B cell (primary cell): Measurements from ENCODE around the gene CD19. TPM values are rescaled to one million over a fixed set of nuclear protein-coding genes. Genes with fewer than 3 reads are reported as not detected.
"Not testable (repeated sequence)": the region's sequence is repeated elsewhere in the genome, so short reads cannot be mapped to it uniquely, and the experiment has no call there.

Source experiments
- ATAC-seq: fragments of 200-7000 bp; cut with Tn5 transposase; one replicate; pipeline ENCODE4 v1.10.0; 2021; ENCODE audit warnings: low read depth, mild to moderate bottlenecking, moderate number of reproducible peaks, moderate library complexity
- CTCF ChIA-PET: fragments of 350-600 bp; sonication (Branson Sonifier 250); formaldehyde crosslinking; loops from one replicate; lab custom pipeline; 2021; ENCODE audit warnings: antibody characterized with exemption, inconsistent platforms; lab: Charles Lee
- POLR2A ChIA-PET: fragments of 350-600 bp; sonication (Branson Sonifier 250); formaldehyde crosslinking; loops from one replicate; lab custom pipeline; 2021; ENCODE audit warnings: antibody characterized with exemption; lab: Charles Lee
- DNase-seq: peaks from one replicate; pipeline ENCODE4 v3.0.0; 2013
- H2AFZ ChIP-seq: 2 replicates; pipeline ENCODE4 v1.6.1; 2012; ENCODE audit warnings: mild to moderate bottlenecking, low read depth, low read length; ENCODE audit not compliant: insufficient read depth, poor library complexity, severe bottlenecking
- H3K27ac ChIP-seq, 2 donors: 1 replicate in 1 of 2; 2 replicates in 1 of 2; pipeline ENCODE4 v1.5.1; 2012 to 2013; ENCODE audit warnings: low read length in 2 of 2, mild to moderate bottlenecking in 2 of 2, moderate library complexity in 1 of 2
- H3K27me3 ChIP-seq, 4 experiments: fragments of 200-600 bp in 1 of 4; sonication (generic) in 1 of 4; replicated peaks in 1 of 4; 1 replicate in 2 of 4; 2 replicates in 2 of 4; pipeline versions ENCODE4 v1.6.1 to v1.7.0; 2013 to 2016; ENCODE audit warnings: low read length in 3 of 4, mild to moderate bottlenecking in 2 of 4, mixed read lengths in 1 of 4, moderate library complexity in 1 of 4; ENCODE audit not compliant: insufficient read depth in 4 of 4, control insufficient read depth in 3 of 4; ENCODE audit errors: control extremely low read depth in 1 of 4
- H3K36me3 ChIP-seq, 2 experiments: replicated peaks in 1 of 2; 1 replicate in 1 of 2; 2 replicates in 1 of 2; pipeline versions ENCODE4 v1.6.1 to v1.7.1; 2013; ENCODE audit warnings: low read length in 1 of 2; ENCODE audit not compliant: insufficient read depth in 2 of 2, control insufficient read depth in 1 of 2; ENCODE audit errors: control extremely low read depth in 1 of 2, extremely low read depth in 1 of 2
- H3K4me1 ChIP-seq, 2 donors: fragments of 200-600 bp in 1 of 2; sonication (generic) in 1 of 2; 1 replicate in 1 of 2; 2 replicates in 1 of 2; pipeline versions ENCODE4 v1.5.1 to v1.6.1; 2013 to 2017; ENCODE audit warnings: low read length in 2 of 2; ENCODE audit not compliant: control insufficient read depth in 2 of 2, insufficient read depth in 2 of 2
- H3K4me2 ChIP-seq: replicated peaks from 2 replicates; pipeline ENCODE3; 2012; ENCODE audit warnings: mild to moderate bottlenecking, low read depth, low read length; ENCODE audit not compliant: poor library complexity, severe bottlenecking
- H3K4me3 ChIP-seq, 5 experiments: fragments of 200-600 bp in 1 of 5; sonication (generic) in 1 of 5; 1 replicate in 3 of 5; 2 replicates in 2 of 5; pipeline versions ENCODE4 v1.5.1 to v1.7.0; 2011 to 2016; ENCODE audit warnings: low read length in 4 of 5, mild to moderate bottlenecking in 4 of 5, low read depth in 2 of 5, control low read depth in 1 of 5, moderate library complexity in 1 of 5; ENCODE audit not compliant: insufficient read depth in 1 of 5; ENCODE audit errors: control extremely low read depth in 1 of 5, extremely low read depth in 1 of 5
- H3K79me2 ChIP-seq: fragments of 200-600 bp; sonication (generic); one replicate; pipeline ENCODE4 v1.6.0; 2016; ENCODE audit warnings: low read length; ENCODE audit not compliant: control insufficient read depth, insufficient read depth
- H3K9ac ChIP-seq: fragments of 200-600 bp; sonication (generic); 2 replicates; pipeline ENCODE4 v1.6.1; 2017; ENCODE audit warnings: mild to moderate bottlenecking, low read length, moderate library complexity
- H3K9me3 ChIP-seq, 3 donors: one replicate each; pipeline versions ENCODE4 v1.6.1 to v1.7.1; 2013; ENCODE audit warnings: low read length in 2 of 3; ENCODE audit not compliant: control insufficient read depth in 2 of 3, insufficient read depth in 1 of 3; ENCODE audit errors: control extremely low read depth in 1 of 3
- H4K20me1 ChIP-seq: 2 replicates; pipeline ENCODE4 v1.6.0; 2012; ENCODE audit warnings: mild to moderate bottlenecking, low read length; ENCODE audit not compliant: insufficient read depth, control insufficient read depth, poor library complexity, severe bottlenecking
- H3K27ac Mint-ChIP-seq: one replicate; pipeline ENCODE4 v1.8.0; 2021; ENCODE audit warnings: mixed read lengths
- H3K27me3 Mint-ChIP-seq: one replicate; pipeline ENCODE4 v1.8.0; 2021; ENCODE audit warnings: mixed read lengths
- H3K4me1 Mint-ChIP-seq: one replicate; pipeline ENCODE4 v1.8.0; 2021; ENCODE audit warnings: mixed read lengths
- H3K4me3 Mint-ChIP-seq: one replicate; pipeline ENCODE4 v1.8.0; 2021; ENCODE audit warnings: mixed read lengths
- H3K9me3 Mint-ChIP-seq: one replicate; pipeline ENCODE4 v1.8.0; 2022; ENCODE audit warnings: mixed read lengths; ENCODE audit not compliant: insufficient read depth
- EZH2 ChIP-seq: IDR thresholded peaks from 2 replicates; pipeline ENCODE4 v1.6.1; 2012; ENCODE audit warnings: borderline replicate concordance, low read depth, mild to moderate bottlenecking, moderate library complexity, low read length; ENCODE audit not compliant: insufficient read depth, poor library complexity, severe bottlenecking
- WGBS: methylation state at CpG from one replicate; pipeline ENCODE4 v1.1.5; 2013; ENCODE audit warnings: missing lambda C conversion rate; ENCODE audit not compliant: insufficient coverage; 5-methylcytosine and 5-hydroxymethylcytosine counted together
- intact Hi-C: fragments of 100-400 bp; cut with micrococcal nuclease; formaldehyde crosslinking; loops from one replicate; pipeline ENCODE4 v1.10.0; 2022
- polyA plus RNA-seq: library from polyadenylated mRNA; depleted of rRNA; stranded (reverse); fragments of >200 nt; gene quantifications from 2 replicates; pipeline ENCODE4 v1.2.3, GENCODE V29; 2012
- total RNA-seq, 2 donors: library from RNA; stranded (reverse); fragments of 120-200 nt in 1 of 2; gene quantifications; 1 replicate in 1 of 2; 2 replicates in 1 of 2; pipeline versions ENCODE4 v1.2.3 to v1.2.4, GENCODE V29; 2013 to 2022
- TF ChIP-seq, protein P1 (sequence below): fragments of 200-600 bp; IDR thresholded peaks from one replicate; pipeline ENCODE4 v1.8.0; 2022; ENCODE audit warnings: antibody characterized with exemption, mild to moderate bottlenecking

The CD19 gene
- total and polyA plus RNA-seq, 2 donors (not counting 1 experiment from before 2014, with no cell fraction given) = 306 to 478 TPM

DNA sequence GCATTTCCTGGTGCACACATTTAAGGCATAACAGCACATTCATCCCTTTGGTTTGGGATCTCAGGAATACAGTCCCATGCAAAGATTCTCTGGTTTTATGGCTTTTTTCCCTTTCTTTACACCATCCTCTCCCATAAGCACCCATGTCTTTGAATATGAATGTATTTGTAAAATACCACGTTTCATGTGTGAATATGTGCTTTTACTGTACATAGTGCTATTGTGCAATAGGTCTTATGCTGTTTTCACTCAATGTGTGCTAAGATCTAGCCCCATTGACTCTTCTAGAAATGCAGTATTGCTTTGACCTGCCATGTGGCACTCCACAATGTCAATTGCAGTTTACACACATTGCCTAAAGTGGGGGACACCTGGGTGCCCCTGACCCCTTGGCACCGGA lies 32.7 kb downstream of the CD19 start:
- CTCF ChIA-PET = no interaction called here
- no peak overlapping the region for H3K4me3 Mint-ChIP-seq
- H3K9ac ChIP-seq = no peak overlapping the region
- H3K27me3 ChIP-seq = no peaks in the 10 kb centered on the region
- H3K36me3 ChIP-seq = peaks cover 5 to 39% of the 10 kb centered on the region in 2 experiments
- H3K79me2 ChIP-seq = peaks cover 2% of the 10 kb centered on the region
- H3K4me3 ChIP-seq = no peak overlapping the region
- ATAC-seq (no peak), DNase-seq (no peak)
- POLR2A ChIA-PET = no interaction called here
- no peak overlapping the region for H3K27ac ChIP-seq
- no peaks in the 10 kb centered on the region for H4K20me1 ChIP-seq
- no peaks in the 10 kb centered on the region for H3K4me1 Mint-ChIP-seq
- no peak overlapping the region for H2AFZ ChIP-seq
- no peak overlapping the region for H3K27ac Mint-ChIP-seq
- WGBS = 100% methylated on average over 1 of the region's 2 CpGs
- H3K4me2 ChIP-seq = no peak overlapping the region
- no peaks in the 10 kb centered on the region for H3K9me3 ChIP-seq
- intact Hi-C loops = no loop called here
- no peaks in the 10 kb centered on the region for H3K9me3 Mint-ChIP-seq
- H3K4me1 ChIP-seq = no peaks in the 10 kb centered on the region
- TF ChIP-seq, protein P1, sequence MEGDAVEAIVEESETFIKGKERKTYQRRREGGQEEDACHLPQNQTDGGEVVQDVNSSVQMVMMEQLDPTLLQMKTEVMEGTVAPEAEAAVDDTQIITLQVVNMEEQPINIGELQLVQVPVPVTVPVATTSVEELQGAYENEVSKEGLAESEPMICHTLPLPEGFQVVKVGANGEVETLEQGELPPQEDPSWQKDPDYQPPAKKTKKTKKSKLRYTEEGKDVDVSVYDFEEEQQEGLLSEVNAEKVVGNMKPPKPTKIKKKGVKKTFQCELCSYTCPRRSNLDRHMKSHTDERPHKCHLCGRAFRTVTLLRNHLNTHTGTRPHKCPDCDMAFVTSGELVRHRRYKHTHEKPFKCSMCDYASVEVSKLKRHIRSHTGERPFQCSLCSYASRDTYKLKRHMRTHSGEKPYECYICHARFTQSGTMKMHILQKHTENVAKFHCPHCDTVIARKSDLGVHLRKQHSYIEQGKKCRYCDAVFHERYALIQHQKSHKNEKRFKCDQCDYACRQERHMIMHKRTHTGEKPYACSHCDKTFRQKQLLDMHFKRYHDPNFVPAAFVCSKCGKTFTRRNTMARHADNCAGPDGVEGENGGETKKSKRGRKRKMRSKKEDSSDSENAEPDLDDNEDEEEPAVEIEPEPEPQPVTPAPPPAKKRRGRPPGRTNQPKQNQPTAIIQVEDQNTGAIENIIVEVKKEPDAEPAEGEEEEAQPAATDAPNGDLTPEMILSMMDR = no peak
- TF ChIP-seq EZH2 = no peak
- H3K27me3 Mint-ChIP-seq = no peaks in the 10 kb centered on the region

GRCh38 chr16:28967156-28967555 lies 35.4 kb downstream of the CD19 start:
- H3K27ac Mint-ChIP-seq = no peak overlapping the region
- no peaks in the 10 kb centered on the region for H3K4me1 Mint-ChIP-seq
- no peaks in the 10 kb centered on the region for H3K4me1 ChIP-seq
- H3K9me3 Mint-ChIP-seq = no peaks in the 10 kb centered on the region
- no peak overlapping the region for H3K4me3 Mint-ChIP-seq
- DNase-seq (no peak), ATAC-seq (no peak)
- intact Hi-C loops = no loop called here
- H4K20me1 ChIP-seq = no peaks in the 10 kb centered on the region
- WGBS = 86% methylated on average over 1 of the region's 4 CpGs
- no peaks in the 10 kb centered on the region for H3K27me3 ChIP-seq
- no peaks in the 10 kb centered on the region for H3K27me3 Mint-ChIP-seq
- ChIA-PET POLR2A (interaction anchor here (0.7 kb wide), 1 partner anchor 1643 kb away, joined by 3 read pairs; the partner anchor contains the start of gene ZNF689), CTCF (interaction anchor here (0.9 to 1.1 kb wide), 2 partner anchors 22 to 122 kb away, joined by 3 read pairs; no protein-coding TSS in a partner anchor)
- H3K4me3 ChIP-seq = no peak overlapping the region
- H3K9me3 ChIP-seq = no peaks in the 10 kb centered on the region
- no peak overlapping the region for H2AFZ ChIP-seq
- no peaks in the 10 kb centered on the region for H3K79me2 ChIP-seq
- H3K9ac ChIP-seq = no peak overlapping the region
- no peak overlapping the region for H3K4me2 ChIP-seq
- H3K27ac ChIP-seq = no peak overlapping the region
- H3K36me3 ChIP-seq = peaks cover 5 to 25% of the 10 kb centered on the region in 2 experiments
- TF ChIP-seq, protein P1 = no peak
- no peak for TF ChIP-seq EZH2

DNA sequence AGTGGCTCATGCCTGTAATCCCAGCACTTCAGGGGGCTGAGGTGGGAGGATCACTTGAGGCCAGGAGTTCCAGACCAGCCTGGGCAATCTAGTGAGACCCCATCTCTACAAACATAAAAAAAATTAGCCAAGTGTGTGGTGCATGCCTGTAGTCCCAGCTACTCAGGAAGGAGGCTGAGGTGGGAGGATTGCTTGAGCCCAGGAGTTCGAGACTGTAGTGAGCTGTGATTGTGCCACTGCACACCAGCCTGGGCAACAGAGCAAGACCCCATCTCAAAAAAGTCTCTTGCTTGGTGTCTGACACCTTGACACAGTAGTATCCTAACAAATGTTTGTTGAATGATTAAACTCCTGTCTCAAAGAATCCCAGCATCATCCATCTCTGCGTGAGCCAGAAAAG lies 37.9 kb downstream of the CD19 start:
- H3K79me2 ChIP-seq, H3K4me2 ChIP-seq, H3K4me1 Mint-ChIP-seq, H2AFZ ChIP-seq, H3K4me1 ChIP-seq, CTCF ChIA-PET, H3K9ac ChIP-seq, H3K27ac Mint-ChIP-seq, DNase-seq, H3K27me3 ChIP-seq, H3K9me3 ChIP-seq, POLR2A ChIA-PET, H3K4me3 ChIP-seq, H3K9me3 Mint-ChIP-seq, H3K4me3 Mint-ChIP-seq, H3K36me3 ChIP-seq, H3K27me3 Mint-ChIP-seq, ATAC-seq, H3K27ac ChIP-seq, H4K20me1 ChIP-seq: not testable (repeated sequence)
- intact Hi-C loops = loop anchor here (5.0 kb wide), 1 partner anchor 477 kb away; the partner anchor contains the start of genes APOBR and CLN3
- WGBS = 100% methylated on average over 1 of the region's 2 CpGs
